HUES6 (cell line): ENCODE results near the gene GRP.

ENCODE experiments used
- H3K27ac ChIP-seq: 2 replicates; pipeline ENCODE4 v1.7.0; 2013; ENCODE audit warnings: low read depth, mild to moderate bottlenecking, low read length, inconsistent platforms
- H3K27me3 ChIP-seq: 2 replicates; pipeline ENCODE4 v1.6.1; 2013; ENCODE audit warnings: low read length; ENCODE audit not compliant: control insufficient read depth, insufficient read depth
- H3K36me3 ChIP-seq: 2 replicates; pipeline ENCODE4 v1.6.1; 2013; ENCODE audit warnings: low read length; ENCODE audit not compliant: control insufficient read depth, insufficient read depth
- H3K4me1 ChIP-seq: 2 replicates; pipeline ENCODE4 v1.6.1; 2013; ENCODE audit warnings: low read length; ENCODE audit not compliant: control insufficient read depth, insufficient read depth
- H3K4me3 ChIP-seq: 2 replicates; pipeline ENCODE4 v1.5.1; 2013; ENCODE audit warnings: low read depth, low read length
- H3K9ac ChIP-seq: one replicate; pipeline ENCODE4 v1.6.1; 2013; ENCODE audit warnings: mild to moderate bottlenecking, low read length
- H3K9me3 ChIP-seq: 2 replicates; pipeline ENCODE4 v1.6.1; 2013; ENCODE audit warnings: low read depth, low read length; ENCODE audit not compliant: control insufficient read depth, insufficient read depth

The GRP gene

GRCh38 chr18:59275406-59275949 lies 55.5 kb downstream of the GRP start:
- Histone ChIP-seq H3K9ac (no peak overlapping the region), H3K4me1 (peaks cover 16% of the 10 kb centered on the region; the same call in 1 of the 2 replicates), H3K4me3 (no peak overlapping the region), H3K9me3 (no peaks in the 10 kb centered on the region), H3K36me3 (no peaks in the 10 kb centered on the region), H3K27me3 (peaks cover 100% of the 10 kb centered on the region), H3K27ac (no peak overlapping the region)

- H3K27ac ChIP-seq, result no peak overlapping the region
- H3K9ac ChIP-seq, result no peak overlapping the region
- H3K9me3 ChIP-seq, result no peaks in the 10 kb centered on the region
- no peak overlapping the region for H3K4me3 ChIP-seq
- H3K27me3 ChIP-seq, result peaks cover 100% of the 10 kb centered on the region
- no peaks in the 10 kb centered on the region for H3K36me3 ChIP-seq
- H3K4me1 ChIP-seq, result peaks cover 10% of the 10 kb centered on the region; the same call in 1 of the 2 replicates
Observed at GRCh38 chr18:59276047-59276446, 56.1 kb downstream of the GRP start.

DNA sequence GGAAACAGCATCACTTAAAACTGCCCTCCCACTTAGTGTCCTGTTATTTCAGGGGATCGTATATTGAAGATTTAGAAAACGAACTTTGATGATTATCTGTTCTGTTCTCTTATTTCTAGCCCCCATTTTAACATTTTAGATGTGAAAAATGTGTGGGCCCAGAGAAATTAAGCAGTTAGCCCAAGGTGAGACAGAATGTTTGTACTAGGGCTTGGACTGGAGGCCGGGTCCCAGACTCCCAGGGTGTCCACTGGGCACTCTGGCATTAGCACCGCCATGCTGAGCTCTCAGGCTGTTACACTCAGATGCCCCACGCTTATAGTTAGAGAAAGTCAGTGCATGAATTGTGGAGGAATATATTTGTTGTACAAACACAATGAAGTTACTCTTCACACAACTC lies 58.8 kb downstream of the GRP start:
- Histone ChIP-seq H3K36me3 (no peaks in the 10 kb centered on the region), H3K27me3 (peaks cover 96% of the 10 kb centered on the region), H3K9me3 (no peaks in the 10 kb centered on the region)

GRCh38 chr18:59279193-59279592 lies 59.2 kb downstream of the GRP start:
- Histone ChIP-seq H3K36me3 (no peaks in the 10 kb centered on the region), H3K27ac (no peak overlapping the region), H3K27me3 (peaks cover 96% of the 10 kb centered on the region), H3K4me1 (peaks cover 4% of the 10 kb centered on the region; the same call in 1 of the 2 replicates), H3K9ac (no peak overlapping the region), H3K9me3 (no peaks in the 10 kb centered on the region), H3K4me3 (no peak overlapping the region)

More for the DNA sequence above, 58.8 kb downstream of the GRP start:
- H3K9ac ChIP-seq, result no peak overlapping the region
- peaks cover 4% of the 10 kb centered on the region; the same call in 1 of the 2 replicates for H3K4me1 ChIP-seq
- no peak overlapping the region for H3K27ac ChIP-seq
- H3K4me3 ChIP-seq, result no peak overlapping the region

DNA sequence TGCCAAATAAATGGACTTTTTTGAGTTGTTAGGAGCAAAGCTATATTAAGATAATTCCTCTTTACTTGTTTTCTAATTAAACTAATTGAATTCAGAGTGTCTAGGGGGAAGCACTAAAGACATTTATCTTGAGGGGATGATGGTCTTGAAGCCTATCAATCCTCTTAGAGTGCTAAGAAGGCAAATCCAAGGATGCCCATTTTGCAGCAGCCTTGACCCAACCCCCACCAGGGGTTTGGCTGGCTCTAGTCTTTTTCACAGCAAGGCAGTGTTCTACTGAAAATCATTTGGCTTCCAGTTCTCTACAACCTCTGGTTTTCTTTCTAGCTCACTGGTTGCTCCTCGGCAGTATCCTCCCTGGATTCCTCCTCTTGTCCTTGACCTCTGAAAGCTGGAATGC lies 59.8 kb downstream of the GRP start:
- Histone ChIP-seq H3K27ac (no peak overlapping the region), H3K27me3 (peaks cover 93% of the 10 kb centered on the region)

More for the DNA sequence above, 59.8 kb downstream of the GRP start:
- Histone ChIP-seq H3K9ac (no peak overlapping the region), H3K9me3 (no peaks in the 10 kb centered on the region), H3K4me1 (peaks cover 4% of the 10 kb centered on the region; the same call in 1 of the 2 replicates), H3K4me3 (no peak overlapping the region), H3K36me3 (no peaks in the 10 kb centered on the region)
